Immature natural killer cell (primary cell): ENCODE measurements around the gene MRPS22. TPM values are rescaled to one million over a fixed set of nuclear protein-coding genes. Genes with fewer than 3 reads are reported as not detected.

ENCODE experiments used
- polyA plus RNA-seq, 3 donors: library from polyadenylated mRNA; unstranded; fragments of 300-500 nt; fragmentation: Illumina TruSeq; gene quantifications; one replicate each; pipeline ENCODE4 v1.2.3, GENCODE V29; 2021

The MRPS22 gene
- polyA plus RNA-seq, 3 donors from 2014 or later = 31.5 to 43.7 (median 39.1) TPM

Other genes with a start within 250 kb of the MRPS22 start
- 10 to 100 TPM; 53.0 to 95.4 (median 89.4) TPM for gene COPB2, start 45.6 kb downstream of the MRPS22 start, polyA plus RNA-seq
- not detected for gene RBP2, start 132.5 kb downstream of the MRPS22 start, polyA plus RNA-seq
- gene RBP1, start 195.7 kb downstream of the MRPS22 start, polyA plus RNA-seq = not detected